HG03439 (cell line): Measurements from ENCODE around the gene RPRD1B.
"Not testable (repeated sequence)": the region's sequence is repeated elsewhere in the genome, so short reads cannot be mapped to it uniquely, and the experiment has no call there.

Source experiments
- ATAC-seq: cut with Tn5 transposase; IDR thresholded peaks from one replicate; pipeline ENCODE4 v1.9.1; 2021; ENCODE audit warnings: mild to moderate bottlenecking, moderate library complexity; ENCODE audit not compliant: unreplicated experiment

Gene RPRD1B

GRCh38 chr20:38000293-38000692, 33.3 kb upstream of the RPRD1B start:
- ATAC-seq: no peak

- no peak for ATAC-seq
Observed at GRCh38 chr20:38001173-38001875, 32.2 kb upstream of the RPRD1B start.

- no peak for ATAC-seq
Observed at GRCh38 chr20:38001981-38002380, 31.6 kb upstream of the RPRD1B start.

GRCh38 chr20:38002422-38002821, 31.1 kb upstream of the RPRD1B start:
- no peak for ATAC-seq

GRCh38 chr20:38004416-38004815, 29.1 kb upstream of the RPRD1B start:
- no peak for ATAC-seq

- no peak for ATAC-seq
Observed at GRCh38 chr20:38005903-38006302, 27.6 kb upstream of the RPRD1B start.

GRCh38 chr20:38007526-38007925, 26.0 kb upstream of the RPRD1B start:
- ATAC-seq: no peak

GRCh38 chr20:38008233-38008944, 25.2 kb upstream of the RPRD1B start:
- no peak for ATAC-seq

- not testable (repeated sequence) for ATAC-seq
Observed at GRCh38 chr20:38009416-38009815, 24.1 kb upstream of the RPRD1B start.

- ATAC-seq: no peak
Observed at GRCh38 chr20:38011696-38012095, 21.9 kb upstream of the RPRD1B start.

- no peak for ATAC-seq
Observed at GRCh38 chr20:38012332-38012731, 21.2 kb upstream of the RPRD1B start.

- no peak for ATAC-seq
Observed at GRCh38 chr20:38013887-38014286, 19.7 kb upstream of the RPRD1B start.

GRCh38 chr20:38017959-38018358, 15.6 kb upstream of the RPRD1B start:
- no peak for ATAC-seq

GRCh38 chr20:38018385-38018784, 15.2 kb upstream of the RPRD1B start:
- no peak for ATAC-seq

GRCh38 chr20:38021087-38021772, 12.3 kb upstream of the RPRD1B start:
- no peak for ATAC-seq

- no peak for ATAC-seq
Observed at GRCh38 chr20:38023181-38024001, 10.2 kb upstream of the RPRD1B start.

GRCh38 chr20:38024496-38024895, 9.1 kb upstream of the RPRD1B start:
- ATAC-seq: no peak

- no peak for ATAC-seq
Observed at GRCh38 chr20:38029453-38029852, 4.1 kb upstream of the RPRD1B start.

- no peak for ATAC-seq
Observed at GRCh38 chr20:38031957-38032356, 1.6 kb upstream of the RPRD1B start.

GRCh38 chr20:38032585-38033329, 789 bp upstream of the RPRD1B start:
- peak; percentile 48 for ATAC-seq
